Measurements from ENCODE around the gene MOB2. TPM values are rescaled to one million over a fixed set of nuclear protein-coding genes. Genes with fewer than 3 reads are reported as not detected.
A peak's percentile ranks its signal among the peaks of the same experiment; 100 is the strongest.

The MOB2 gene
- polyA plus RNA-seq, 1 donor: 24.8 TPM

DNA sequence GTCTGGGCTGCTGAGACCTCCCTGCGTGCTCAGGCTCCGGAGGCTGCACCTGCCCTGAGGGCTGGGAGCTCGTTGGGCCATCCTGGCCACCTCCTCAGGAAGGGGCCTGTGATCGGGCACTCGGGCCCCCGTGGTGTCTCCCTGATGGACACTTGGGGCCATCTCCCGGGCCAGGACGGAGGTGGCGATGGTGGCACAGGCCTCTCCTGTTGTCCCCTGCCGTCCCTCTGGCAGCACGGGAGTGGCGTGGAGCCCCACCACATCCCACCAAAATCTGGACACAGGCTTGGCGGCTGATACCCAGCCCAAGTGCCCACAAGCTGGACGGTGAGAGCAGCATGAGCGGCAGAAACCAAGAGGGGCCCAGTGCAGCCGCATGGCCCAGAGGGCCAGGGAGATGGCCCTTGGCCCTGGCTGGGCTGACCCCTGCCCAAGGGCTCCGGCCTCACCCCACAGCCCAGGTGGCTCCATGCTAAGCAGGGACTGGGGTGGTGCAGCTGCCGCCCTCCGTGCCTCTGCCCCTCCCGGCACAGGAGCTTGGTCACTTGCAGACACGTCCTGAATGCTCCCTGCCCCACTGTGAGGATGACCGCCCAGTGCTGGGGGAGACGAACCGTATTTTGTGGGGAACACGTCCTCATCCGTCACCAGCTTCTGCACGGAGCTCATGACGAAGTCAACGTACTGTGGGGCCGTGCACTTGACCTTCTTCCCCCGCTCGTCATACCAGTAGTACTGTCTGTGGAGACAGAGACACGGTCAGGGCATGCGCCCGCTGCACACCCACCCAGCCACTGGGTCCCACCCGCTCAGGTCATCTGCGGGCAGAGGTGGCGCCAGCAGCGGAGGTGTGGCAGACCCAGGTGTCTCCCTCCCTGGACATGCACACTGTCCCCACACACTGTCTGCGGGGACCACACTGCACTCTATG lies 15.6 kb downstream of the MOB2 start:
- DNase-seq: no peak

GRCh38 chr11:1469911-1470680 lies 16.5 kb downstream of the MOB2 start:
- DNase-seq: no peak

GRCh38 chr11:1469287-1469910 lies 17.2 kb downstream of the MOB2 start:
- DNase-seq: no peak

- no peak for DNase-seq
These were observed 18.0 kb downstream of the MOB2 start for GRCh38 chr11:1468473-1469066.

DNA sequence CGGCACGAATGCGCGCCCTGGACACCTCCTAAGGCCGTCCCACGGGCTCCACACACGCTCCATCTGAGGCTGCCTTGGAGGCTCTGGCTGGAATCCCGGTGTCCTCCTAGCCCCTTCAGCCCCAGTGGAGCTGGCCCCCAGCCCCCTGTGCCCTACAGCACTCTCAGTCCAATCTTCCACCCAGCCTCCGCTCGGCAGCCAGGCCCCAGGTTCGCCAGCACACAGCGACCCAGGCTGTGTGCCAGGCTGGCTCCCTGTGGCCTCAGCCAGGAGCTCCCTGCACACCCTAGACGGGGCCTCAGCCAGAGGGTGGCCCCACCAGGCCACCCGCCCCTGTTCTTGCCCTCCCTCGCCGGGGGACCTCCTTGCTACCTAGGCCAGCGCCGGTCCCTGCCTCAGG lies 18.6 kb downstream of the MOB2 start:
- DNase-seq: no peak

GRCh38 chr11:1467270-1467669 lies 19.3 kb downstream of the MOB2 start:
- no peak for DNase-seq

GRCh38 chr11:1466784-1467183 lies 19.8 kb downstream of the MOB2 start:
- DNase-seq: no peak

- DNase-seq: no peak
These were observed 23.5 kb downstream of the MOB2 start for GRCh38 chr11:1463056-1463455.

- no peak for DNase-seq
These were observed 23.9 kb downstream of the MOB2 start for GRCh38 chr11:1462698-1462975.

GRCh38 chr11:1461826-1462697 lies 24.5 kb downstream of the MOB2 start:
- no peak for DNase-seq

- DNase-seq: no peak
These were observed 25.4 kb downstream of the MOB2 start for GRCh38 chr11:1460986-1461825.

- DNase-seq: no peak
These were observed 26.1 kb downstream of the MOB2 start for GRCh38 chr11:1460396-1460985.

- DNase-seq: no peak
These were observed 26.7 kb downstream of the MOB2 start for GRCh38 chr11:1459764-1460395.

DNA sequence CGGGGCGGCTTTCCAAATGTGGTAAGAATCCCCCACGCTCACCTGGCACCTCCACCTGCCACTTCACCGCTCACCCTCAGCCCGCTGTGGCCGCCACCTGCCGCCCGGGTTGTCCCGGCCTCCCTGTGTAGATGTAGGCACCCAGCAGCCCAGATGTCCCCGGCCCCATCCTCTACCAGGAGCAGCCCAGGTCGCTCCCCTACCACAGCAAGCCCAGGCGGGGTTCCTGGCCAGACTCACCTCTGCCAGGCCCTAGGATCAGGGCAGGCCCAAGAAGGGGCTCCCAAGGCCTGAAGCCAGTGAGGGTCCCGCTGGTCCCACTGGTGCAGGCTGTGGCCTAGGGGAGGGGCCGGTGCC lies 27.4 kb downstream of the MOB2 start:
- no peak for DNase-seq

GRCh38 chr11:1458340-1459218 lies 28.0 kb downstream of the MOB2 start:
- peak; percentile 29 for DNase-seq

DNA sequence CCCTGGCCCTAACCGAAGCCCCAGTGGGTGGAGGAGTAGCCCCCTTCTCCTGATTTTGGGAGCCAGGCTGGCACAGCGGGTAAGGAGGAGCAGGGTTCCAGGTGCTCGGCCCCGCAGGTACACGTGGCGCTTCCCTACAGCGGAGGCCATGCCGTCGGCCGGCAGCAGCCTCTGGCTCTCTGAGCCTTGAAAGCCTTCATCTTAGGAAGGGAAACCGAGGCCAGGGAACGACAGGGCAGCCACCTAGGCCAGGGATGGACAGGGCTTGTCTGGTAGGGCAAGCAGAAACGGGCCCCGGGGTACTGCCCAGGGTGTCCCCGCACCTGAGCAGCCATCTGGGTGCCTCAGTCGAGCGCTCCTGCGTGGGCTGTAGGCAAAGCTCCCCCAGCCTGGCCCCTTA lies 28.7 kb downstream of the MOB2 start:
- no peak for DNase-seq

- DNase-seq: no peak
These were observed 29.3 kb downstream of the MOB2 start for GRCh38 chr11:1457326-1457680.

DNA sequence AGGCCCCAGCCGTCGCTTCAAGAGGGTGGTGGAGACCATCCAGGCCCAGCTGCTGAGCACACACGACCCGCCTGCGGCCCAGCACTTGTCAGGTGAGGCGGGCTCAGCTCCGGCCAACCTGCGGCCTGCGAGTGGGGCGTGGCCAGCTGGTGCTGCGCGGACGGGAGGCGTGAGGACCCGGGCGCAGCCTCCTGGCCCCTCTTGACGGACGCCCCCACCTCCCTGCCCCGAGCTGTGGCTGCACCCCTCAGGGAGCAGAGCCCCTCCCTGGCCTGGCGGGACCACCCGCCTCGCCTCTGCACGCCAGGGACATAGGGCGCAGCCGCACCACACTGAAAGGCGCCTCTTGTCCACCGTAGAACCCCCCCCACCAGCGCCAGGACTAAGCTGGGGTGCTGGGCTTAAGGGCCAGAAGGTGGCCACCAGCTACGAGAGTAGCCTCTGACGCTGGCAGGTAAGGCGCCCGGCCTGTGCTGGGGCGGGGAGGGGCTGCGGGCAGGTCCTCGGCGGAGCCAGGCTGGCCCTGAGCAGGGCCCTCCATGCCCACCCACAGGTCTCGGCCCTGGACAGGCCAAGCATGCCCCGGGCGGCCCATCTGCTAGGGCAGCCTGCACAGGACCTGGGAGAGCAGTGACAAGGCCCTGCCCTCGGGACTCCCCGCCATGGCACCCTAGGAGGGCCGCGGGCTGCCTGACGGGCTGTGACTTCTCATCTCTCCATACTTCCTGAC lies 29.8 kb downstream of the MOB2 start:
- DNase-seq: no peak

GRCh38 chr11:1456176-1456575 lies 30.4 kb downstream of the MOB2 start:
- DNase-seq: no peak
